Stimulated activated CD4-positive, alpha-beta T cell treated with anti-CD3 and anti-CD28 coated beads, TNF-alpha, amount 100 ng/mL, for 4 hours (primary cell): Measurements from ENCODE around the gene CCM2.
A peak's percentile ranks its signal among the peaks of the same experiment; 100 is the strongest.
"Not testable (repeated sequence)": the region's sequence is repeated elsewhere in the genome, so short reads cannot be mapped to it uniquely, and the experiment has no call there.

Experiments
- DNase-seq, 3 experiments: peaks; one replicate each; pipeline ENCODE4 v3.0.0-alpha.2; 2020; ENCODE audit warnings: low read depth in 3 of 3

The CCM2 gene

GRCh38 chr7:45100761-45101480, 100.9 kb downstream of the CCM2 start:
- no peak for DNase-seq

DNA sequence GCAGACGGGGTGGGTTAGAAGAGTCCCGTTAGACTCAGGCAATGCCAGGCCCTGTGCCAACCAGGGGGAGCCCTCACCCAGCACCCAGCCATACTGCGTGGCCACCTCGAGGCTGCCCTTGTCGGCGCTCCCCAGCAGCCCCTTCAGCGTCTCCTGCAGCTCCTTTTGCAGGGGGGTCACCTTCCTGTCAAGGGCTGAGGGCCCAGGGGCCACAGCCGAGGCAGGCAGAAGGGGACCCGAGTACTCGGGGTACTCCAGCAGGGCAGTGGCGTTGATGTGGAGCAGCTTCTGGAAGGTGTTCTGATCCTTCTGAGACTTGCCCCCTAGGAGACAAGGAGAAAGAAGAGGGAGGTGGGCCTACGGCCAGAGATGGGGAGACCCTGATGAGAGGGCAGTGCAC, 101.7 kb downstream of the CCM2 start:
- DNase-seq = no peak

GRCh38 chr7:45102785-45103712, 103.0 kb downstream of the CCM2 start:
- no peak for DNase-seq

GRCh38 chr7:45103958-45104843, 104.2 kb downstream of the CCM2 start:
- DNase-seq = no peak

DNA sequence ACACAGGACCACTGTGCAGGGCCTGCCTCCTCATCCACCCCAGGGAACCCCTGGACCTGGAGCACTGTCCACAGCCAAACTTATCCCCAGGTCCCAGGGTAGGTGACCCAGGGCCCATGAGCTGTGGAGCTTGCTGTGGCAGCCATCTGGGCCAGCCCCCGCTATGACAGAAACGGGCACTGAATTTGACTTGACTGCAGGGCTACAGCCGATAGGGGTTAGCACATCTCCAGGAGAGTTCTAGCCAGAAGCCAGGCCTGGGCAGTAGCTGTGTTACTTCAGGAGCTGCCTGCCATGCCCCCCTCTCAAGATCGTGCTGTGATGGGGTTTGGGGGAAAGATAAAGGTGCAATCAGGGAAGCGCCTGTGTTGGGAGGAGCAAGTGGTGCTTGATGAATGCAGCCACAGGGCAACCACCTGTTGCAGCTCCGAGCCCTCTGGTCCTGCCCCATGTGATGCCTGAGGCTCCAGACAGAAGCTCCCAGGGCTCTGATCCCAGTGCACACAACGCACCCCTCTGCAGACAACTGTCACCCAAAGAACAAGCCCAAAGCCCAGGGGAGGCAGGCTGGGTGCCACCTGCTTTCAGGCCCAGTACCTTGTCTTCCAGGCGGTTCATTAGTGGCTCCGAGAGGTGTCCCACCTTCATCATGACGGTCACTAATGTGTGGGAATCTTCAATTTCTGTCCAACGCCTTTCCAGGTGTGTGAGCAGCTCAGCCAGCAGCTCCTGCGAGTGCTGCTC, 105.0 kb downstream of the CCM2 start:
- no peak for DNase-seq

DNA sequence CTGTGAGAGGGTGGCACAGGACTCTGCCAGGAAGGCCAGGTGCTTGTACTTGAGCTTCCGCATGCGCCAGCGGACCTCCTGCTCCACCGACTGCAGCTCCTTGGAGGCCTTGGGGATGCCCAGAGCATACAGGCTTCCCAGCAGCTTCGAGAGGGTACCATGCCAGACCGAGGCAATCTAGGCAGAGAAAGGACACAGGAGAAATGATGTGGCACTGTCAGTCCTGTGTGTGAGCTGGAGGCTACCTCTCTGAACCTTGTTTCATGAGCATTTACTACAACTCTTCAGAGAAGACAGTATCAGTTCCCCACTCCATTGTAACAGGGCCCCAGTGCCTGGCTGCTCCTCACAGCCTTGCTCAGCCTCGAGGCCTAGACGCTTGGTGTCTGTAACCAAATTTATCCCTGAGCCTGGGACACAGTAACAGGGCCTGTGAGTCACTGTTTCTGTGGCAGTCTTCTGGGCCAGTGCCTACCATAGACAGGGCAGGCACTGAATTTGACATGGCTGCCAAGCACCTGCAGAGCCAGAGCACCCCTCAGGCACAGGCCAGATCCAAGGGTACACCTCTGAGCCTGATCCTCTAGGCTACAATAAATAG, 105.7 kb downstream of the CCM2 start:
- DNase-seq = no peak

DNA sequence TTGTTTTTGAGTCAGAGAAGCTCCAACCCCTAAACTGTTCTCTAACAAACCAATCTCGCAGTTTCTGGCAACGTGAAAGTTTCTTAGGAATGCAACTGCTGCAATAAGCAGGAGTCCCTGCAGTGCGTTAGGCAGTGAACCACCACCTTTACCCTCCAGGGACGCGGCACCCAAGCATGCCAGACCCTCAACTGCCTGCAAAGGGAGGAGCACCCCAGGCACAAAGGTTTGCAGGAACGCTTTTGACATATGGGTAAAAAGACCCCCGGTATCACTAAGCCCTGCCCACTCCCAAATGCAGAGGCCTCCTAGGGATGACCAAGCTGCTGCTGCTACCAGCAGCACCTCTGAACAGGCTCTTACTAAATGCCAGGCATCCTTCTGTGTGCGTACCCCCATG, 106.8 kb downstream of the CCM2 start:
- DNase-seq = no peak

DNA sequence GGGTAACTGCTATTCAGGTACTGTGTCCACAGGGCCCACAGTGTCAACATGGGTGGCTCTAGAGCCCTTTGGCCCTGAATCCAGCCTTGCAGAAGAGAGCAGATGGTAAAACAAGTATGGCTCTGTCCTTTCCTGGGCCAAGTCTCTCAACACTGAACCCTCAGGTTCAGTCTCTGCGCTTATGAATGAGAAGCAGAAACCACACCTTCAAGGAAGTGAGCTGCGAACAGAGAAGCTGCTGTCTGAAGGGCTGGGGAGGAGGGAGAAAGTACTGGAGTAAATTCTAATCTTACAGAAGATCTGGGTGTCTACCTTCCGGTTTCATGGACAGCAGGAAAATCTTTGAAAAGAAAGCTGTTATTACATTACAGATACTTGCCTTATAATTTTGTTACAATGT, 107.4 kb downstream of the CCM2 start:
- DNase-seq = no peak

DNA sequence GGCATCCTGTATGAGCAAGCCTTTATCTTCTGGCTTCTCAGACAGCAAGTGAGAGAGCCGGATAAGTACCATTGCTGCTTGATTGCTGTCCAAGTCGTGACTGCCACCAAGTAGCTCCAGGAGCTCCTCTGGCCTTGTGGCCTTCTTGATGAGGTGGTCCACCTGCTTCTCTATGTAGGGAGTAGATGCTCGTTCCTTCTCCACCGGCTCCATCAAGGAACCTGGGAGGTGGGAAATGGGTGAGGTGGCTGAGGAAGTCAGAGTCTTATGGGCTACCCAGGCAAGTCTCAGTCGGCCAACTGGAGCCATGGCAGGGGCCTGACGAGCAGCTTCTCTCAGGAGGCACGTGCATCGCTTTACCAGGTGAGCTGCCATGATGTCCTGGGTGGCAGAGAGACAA, 108.9 kb downstream of the CCM2 start:
- no peak for DNase-seq

DNA sequence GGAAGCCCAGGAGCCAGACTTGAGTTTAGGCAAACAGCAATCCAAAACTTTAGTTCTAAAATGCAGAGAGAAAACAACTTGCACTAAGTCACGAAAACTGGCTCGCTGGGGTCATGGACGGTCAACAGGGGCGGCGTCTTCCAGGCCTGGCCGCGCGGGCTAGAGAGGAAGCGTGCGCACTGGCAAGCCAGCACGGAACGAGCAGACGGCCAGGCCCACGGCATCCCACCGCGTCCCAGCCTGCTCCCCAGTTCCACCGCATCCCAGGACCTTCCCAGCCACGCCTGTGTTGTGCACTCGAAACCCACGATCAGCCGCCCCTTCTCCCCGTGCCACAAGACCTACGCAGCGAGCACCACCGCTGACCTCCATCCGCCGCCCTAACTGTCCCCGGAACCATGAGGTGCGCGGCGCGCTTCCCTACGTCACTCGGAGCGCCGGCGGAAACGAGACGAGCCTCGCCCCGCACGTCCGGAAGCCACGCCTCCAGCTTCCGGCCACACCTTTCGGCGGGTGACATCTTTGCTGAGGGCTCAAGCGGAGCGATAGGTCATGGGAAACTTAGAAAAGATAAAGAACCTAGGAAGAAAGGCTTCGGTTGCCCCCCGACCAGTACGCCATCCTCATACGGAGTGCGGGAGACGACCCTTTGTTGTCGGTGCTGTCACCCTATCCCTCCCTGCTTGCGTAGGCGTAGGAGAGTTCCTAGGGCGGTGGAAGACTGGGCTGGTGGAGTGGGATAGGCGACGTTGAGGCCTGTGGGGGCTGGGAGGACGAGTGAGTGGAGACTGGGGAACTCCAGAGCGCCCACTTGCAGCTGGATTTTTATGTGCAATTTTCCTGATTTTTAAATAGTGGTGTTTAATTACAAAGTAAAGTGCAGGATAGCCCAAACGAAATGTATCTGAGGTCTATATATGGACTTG, 111.6 kb downstream of the CCM2 start, which contains the start of gene TBRG4:
Gene TBRG4 (minus strand): TSS at position 400 of the 926 bp plus-strand sequence. CDS start 2,460 bp downstream, outside the sequence.
- DNase-seq = peak; percentile 86 to 90 (median 88)

GRCh38 chr7:45112648-45113047, 112.6 kb downstream of the CCM2 start:
- DNase-seq = no peak

- not testable (repeated sequence) for DNase-seq
These were observed 114.3 kb downstream of the CCM2 start for GRCh38 chr7:45114257-45114656.

GRCh38 chr7:45114926-45115325, 114.9 kb downstream of the CCM2 start:
- no peak for DNase-seq

GRCh38 chr7:45116048-45116447, 116.0 kb downstream of the CCM2 start:
- no peak for DNase-seq

- no peak for DNase-seq
These were observed 117.6 kb downstream of the CCM2 start for GRCh38 chr7:45117582-45117981.

GRCh38 chr7:45118292-45118691, 118.3 kb downstream of the CCM2 start:
- DNase-seq = no peak

DNA sequence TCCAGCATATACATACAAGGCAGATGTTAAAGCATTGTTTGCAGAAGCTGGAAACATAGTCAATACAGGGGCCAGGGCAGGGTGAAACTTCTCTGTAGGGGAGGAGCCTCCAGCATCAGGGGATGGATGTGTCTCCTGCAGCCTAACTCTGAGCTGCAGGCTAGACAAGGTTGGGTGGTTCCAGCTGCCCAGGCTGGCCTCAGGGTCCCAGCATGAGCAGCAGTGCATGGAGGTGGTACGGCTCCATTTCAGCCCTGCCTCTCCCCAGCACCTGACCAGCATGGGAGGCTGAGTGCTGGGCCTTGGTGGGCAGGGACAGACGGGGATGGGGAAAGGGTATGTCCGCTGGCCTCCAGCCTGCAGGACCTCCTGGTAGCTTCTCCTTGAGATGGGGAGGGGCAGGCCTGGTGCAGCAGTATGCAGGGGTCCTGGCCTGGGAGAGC, 118.9 kb downstream of the CCM2 start:
- DNase-seq = no peak

- no peak for DNase-seq
These were observed 119.5 kb downstream of the CCM2 start for GRCh38 chr7:45119550-45119949.
